Lower leg skin (tissue), 3 donors: ENCODE measurements around the gene C18orf63.

Source experiments
- CTCF ChIP-seq, 3 donors: fragments of 450-650 bp; IDR thresholded peaks; one replicate each; pipeline ENCODE4 v1.5.1; 2016; ENCODE audit warnings: antibody characterized with exemption in 3 of 3, mild to moderate bottlenecking in 3 of 3, moderate library complexity in 2 of 3
- POLR2A ChIP-seq, 2 donors: fragments of 450-650 bp; IDR thresholded peaks; one replicate each; pipeline ENCODE4 v1.6.1; 2016 to 2017; ENCODE audit warnings: antibody characterized with exemption in 2 of 2, mild to moderate bottlenecking in 1 of 2, moderate library complexity in 1 of 2

GRCh38 chr18:74360852-74361655 is 45.4 kb downstream of the C18orf63 start:
- TF ChIP-seq CTCF (IDR thresholded peaks at IDR 0.05) (no peak), POLR2A (IDR thresholded peaks at IDR 0.05) (no peak)
